Ascending aorta (tissue), 2 donors: Measurements from ENCODE around the gene RTN3. TPM values are rescaled to one million over a fixed set of nuclear protein-coding genes. Genes with fewer than 3 reads are reported as not detected.
"Not testable (repeated sequence)": the region's sequence is repeated elsewhere in the genome, so short reads cannot be mapped to it uniquely, and the experiment has no call there.

Experiments used
- DNase-seq, 2 donors: peaks; one replicate each; pipeline ENCODE4 v3.0.0-alpha.2; 2019; ENCODE audit warnings: low spot score in 2 of 2
- H3K27ac ChIP-seq, 2 donors: fragments of 200-600 bp; sonication (generic); one replicate each; pipeline ENCODE4 v1.5.1; 2016 to 2017; ENCODE audit warnings: mild to moderate bottlenecking in 1 of 2
- H3K27me3 ChIP-seq: fragments of 200-600 bp; sonication (generic); one replicate; pipeline ENCODE4 v1.5.1; 2017
- H3K36me3 ChIP-seq, 2 donors: fragments of 200-600 bp; sonication (generic); one replicate each; pipeline ENCODE4 v1.5.1; 2016
- H3K4me1 ChIP-seq, 2 donors: fragments of 200-600 bp; sonication (generic); one replicate each; pipeline ENCODE4 v1.5.1; 2016 to 2017; ENCODE audit warnings: mild to moderate bottlenecking in 1 of 2
- H3K4me3 ChIP-seq, 2 donors: fragments of 200-600 bp; sonication (generic); one replicate each; pipeline ENCODE4 v1.5.1; 2016 to 2017; ENCODE audit warnings: mild to moderate bottlenecking in 1 of 2
- H3K9me3 ChIP-seq, 2 donors: fragments of 200-600 bp; sonication (generic); one replicate each; pipeline ENCODE4 v1.5.1; 2016
- CTCF ChIP-seq, 3 experiments: fragments of 200-600 bp in 2 of 3; fragments of 450-650 bp in 1 of 3; sonication (generic) in 2 of 3; IDR thresholded peaks; one replicate each; pipeline ENCODE4 v1.5.1; 2016 to 2019; ENCODE audit warnings: antibody characterized with exemption in 3 of 3, mild to moderate bottlenecking in 1 of 3, moderate library complexity in 1 of 3
- intact Hi-C: fragments of 100-400 bp; cut with DNase I; formaldehyde crosslinking; loops from one replicate; pipeline ENCODE4 v1.15.1; 2023
- total RNA-seq: library from RNA; depleted of rRNA; stranded (reverse); fragments of >200 nt; gene quantifications from one replicate; pipeline ENCODE4 v1.1.0, GENCODE V29; 2016

RTN3 gene
- total RNA-seq, 1 donor from 2014 or later: 49.5 TPM

- no peak for TF ChIP-seq CTCF (IDR thresholded peaks at IDR 0.05)
- Histone ChIP-seq H3K36me3 (no peaks in the 10 kb centered on the region), H3K4me1 (peaks cover 0 to 8% of the 10 kb centered on the region in 2 donors), H3K4me3 (peak overlapping the region; percentile 76 to 88), H3K9me3 (no peaks in the 10 kb centered on the region), H3K27me3 (no peaks in the 10 kb centered on the region), H3K27ac (peak overlapping the region in 1 of 2 donors; percentile 96)
- no peak for DNase-seq
- intact Hi-C loops: loop anchor here (10.0 kb wide), 1 partner anchor 261 kb away; no protein-coding TSS in a partner anchor
Observed at GRCh38 chr11:63683133-63683991, 2.1 kb downstream of the RTN3 start.

- not testable (repeated sequence) for H3K4me1 ChIP-seq, H3K9me3 ChIP-seq, H3K27me3 ChIP-seq, DNase-seq, H3K27ac ChIP-seq, H3K4me3 ChIP-seq, H3K36me3 ChIP-seq
- intact Hi-C loops: loop anchor here (10.0 kb wide), 1 partner anchor 260 kb away; no protein-coding TSS in a partner anchor
Observed at GRCh38 chr11:63685158-63685721, 3.9 kb downstream of the RTN3 start.

- no peaks in the 10 kb centered on the region for H3K9me3 ChIP-seq
- H3K27ac ChIP-seq: peak overlapping the region in 1 of 2 donors; percentile 46
- H3K36me3 ChIP-seq: no peaks in the 10 kb centered on the region
- peaks cover 0 to 5% of the 10 kb centered on the region in 2 donors for H3K4me1 ChIP-seq
- intact Hi-C loops: loop anchor here (10.0 kb wide), 1 partner anchor 258 kb away; no protein-coding TSS in a partner anchor
- no peaks in the 10 kb centered on the region for H3K27me3 ChIP-seq
- DNase-seq: no peak
- H3K4me3 ChIP-seq: no peak overlapping the region
- no peak for TF ChIP-seq CTCF (IDR thresholded peaks at IDR 0.05)
Observed at GRCh38 chr11:63686926-63687325, 5.6 kb downstream of the RTN3 start.

- Histone ChIP-seq H3K9me3 (no peaks in the 10 kb centered on the region), H3K36me3 (no peaks in the 10 kb centered on the region), H3K27ac (no peak overlapping the region), H3K4me1 (peaks cover 0 to 5% of the 10 kb centered on the region in 2 donors), H3K4me3 (no peak overlapping the region), H3K27me3 (no peaks in the 10 kb centered on the region)
- no peak for TF ChIP-seq CTCF (IDR thresholded peaks at IDR 0.05)
- intact Hi-C loops: loop anchor here (10.0 kb wide), 1 partner anchor 257 kb away; no protein-coding TSS in a partner anchor
- no peak for DNase-seq
Observed at GRCh38 chr11:63687845-63688244, 6.5 kb downstream of the RTN3 start.

GRCh38 chr11:63694596-63694995 is 13.3 kb downstream of the RTN3 start:
- no peaks in the 10 kb centered on the region for H3K9me3 ChIP-seq
- no peak for TF ChIP-seq CTCF (IDR thresholded peaks at IDR 0.05)
- H3K4me3 ChIP-seq: no peak overlapping the region
- H3K27ac ChIP-seq: no peak overlapping the region
- no peak for DNase-seq
- H3K27me3 ChIP-seq: no peaks in the 10 kb centered on the region
- H3K36me3 ChIP-seq: no peaks in the 10 kb centered on the region
- intact Hi-C loops: no loop called here
- H3K4me1 ChIP-seq: no peaks in the 10 kb centered on the region
